HuH-7 (cell line): Measurements from ENCODE around the gene PPP1R26.
"Not testable (repeated sequence)": the region's sequence is repeated elsewhere in the genome, so short reads cannot be mapped to it uniquely, and the experiment has no call there.

Experiments used
- DNase-seq: peaks from one replicate; pipeline ENCODE4 v3.0.0; 2011; ENCODE audit warnings: low spot score

Gene PPP1R26

GRCh38 chr9:135505406-135506187 lies 26.0 kb downstream of the PPP1R26 start:
- DNase-seq: no peak

DNA sequence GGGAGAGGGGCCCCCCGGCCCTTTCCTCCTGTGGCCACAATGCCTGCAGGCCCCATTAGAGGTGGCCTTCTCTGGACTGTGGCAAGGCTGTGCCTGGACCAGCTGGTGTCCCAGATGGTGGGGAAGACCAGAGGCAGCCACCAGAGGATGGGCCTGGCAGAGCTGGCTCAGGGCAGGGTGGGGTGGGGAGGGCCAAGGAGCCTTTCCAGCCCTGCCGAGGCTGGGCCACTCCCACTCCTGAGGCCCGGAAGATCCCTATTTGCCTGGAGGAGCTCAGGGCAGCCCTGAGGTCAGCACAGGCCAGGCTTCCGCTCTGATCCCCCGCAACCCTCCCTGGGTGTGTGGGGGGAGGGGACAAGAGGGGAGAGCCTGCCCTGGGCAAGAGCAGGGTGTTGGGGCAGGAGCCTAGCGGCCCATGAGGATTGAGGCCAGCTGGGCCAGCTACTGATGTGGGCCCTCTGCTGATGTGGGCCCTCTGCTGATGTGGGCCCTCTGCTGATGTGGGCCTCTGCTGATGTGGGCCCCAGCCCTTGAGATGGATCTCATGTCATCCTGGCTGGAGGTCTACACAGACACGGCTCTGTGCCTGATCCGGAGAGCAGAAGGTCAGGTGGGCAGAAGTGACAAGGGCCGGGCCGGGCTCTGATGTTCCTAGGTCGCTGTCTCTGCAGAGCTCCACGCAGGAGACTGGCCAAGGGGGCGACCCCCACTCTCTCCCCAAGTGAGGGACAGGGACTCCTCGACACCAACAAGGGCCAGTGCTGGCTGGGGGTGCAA lies 26.9 kb downstream of the PPP1R26 start:
- DNase-seq: no peak

GRCh38 chr9:135507104-135508035 lies 27.8 kb downstream of the PPP1R26 start:
- no peak for DNase-seq

- no peak for DNase-seq
Observed at GRCh38 chr9:135508211-135508820, 28.7 kb downstream of the PPP1R26 start.

DNA sequence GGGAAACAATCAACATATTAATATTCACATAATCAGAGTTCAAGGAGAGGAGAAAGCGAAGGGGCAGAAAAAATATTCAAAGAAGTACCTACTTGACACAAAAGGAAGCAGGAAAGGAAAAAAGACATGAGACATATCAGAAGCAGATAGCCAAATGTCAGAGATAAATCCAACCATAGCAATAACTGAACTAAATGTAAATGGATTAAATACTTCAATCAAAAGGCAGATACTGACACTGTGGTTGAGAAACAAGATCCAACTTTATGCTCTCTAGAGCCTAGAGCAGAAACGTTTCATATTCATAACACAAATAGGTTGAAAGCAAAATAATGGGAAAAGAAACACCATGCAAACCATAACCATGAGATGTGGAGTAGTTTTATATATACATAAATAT lies 29.9 kb downstream of the PPP1R26 start:
- no peak for DNase-seq

DNA sequence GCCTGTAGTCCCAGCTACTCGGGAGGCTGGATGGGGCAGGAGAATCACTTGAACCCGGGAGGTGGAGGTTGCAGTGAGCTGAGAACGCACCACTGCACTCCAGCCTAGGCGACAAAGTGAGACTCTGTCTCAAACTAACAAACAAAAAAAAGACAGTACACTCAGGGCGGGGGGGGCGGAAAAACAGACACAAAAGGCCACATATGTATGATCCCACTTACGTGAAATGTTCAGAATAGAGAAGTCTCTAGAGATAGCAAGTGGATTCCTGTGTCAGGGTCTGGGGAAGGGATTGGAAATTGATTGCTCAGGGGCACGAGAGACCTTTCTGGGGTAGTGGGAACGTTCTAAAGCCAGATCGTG lies 32.6 kb downstream of the PPP1R26 start:
- no peak for DNase-seq

GRCh38 chr9:135512904-135513303 lies 33.3 kb downstream of the PPP1R26 start:
- DNase-seq: no peak

- DNase-seq: no peak
Observed at GRCh38 chr9:135513351-135513846, 33.8 kb downstream of the PPP1R26 start.

DNA sequence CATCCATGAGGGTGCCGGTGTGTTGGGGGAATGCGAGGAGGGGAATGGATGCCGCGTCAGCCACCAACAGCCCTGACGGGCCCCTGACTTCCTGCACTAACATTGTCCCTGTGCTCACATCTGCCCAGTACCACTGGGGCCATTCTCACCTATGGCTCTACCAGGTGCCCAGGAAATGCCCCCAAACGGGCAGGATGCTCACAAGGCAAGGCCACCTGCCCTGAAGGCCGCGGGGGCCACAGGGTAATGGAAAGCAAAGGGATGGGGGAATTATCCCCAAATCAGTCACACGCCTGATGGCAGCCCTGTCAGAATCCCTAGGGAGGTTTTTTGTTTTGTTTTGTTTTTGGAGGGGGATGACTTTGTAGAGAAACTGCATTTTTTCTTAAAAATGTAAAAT lies 34.3 kb downstream of the PPP1R26 start:
- DNase-seq: not testable (repeated sequence)

GRCh38 chr9:135514342-135515082 lies 34.9 kb downstream of the PPP1R26 start:
- DNase-seq: no peak

DNA sequence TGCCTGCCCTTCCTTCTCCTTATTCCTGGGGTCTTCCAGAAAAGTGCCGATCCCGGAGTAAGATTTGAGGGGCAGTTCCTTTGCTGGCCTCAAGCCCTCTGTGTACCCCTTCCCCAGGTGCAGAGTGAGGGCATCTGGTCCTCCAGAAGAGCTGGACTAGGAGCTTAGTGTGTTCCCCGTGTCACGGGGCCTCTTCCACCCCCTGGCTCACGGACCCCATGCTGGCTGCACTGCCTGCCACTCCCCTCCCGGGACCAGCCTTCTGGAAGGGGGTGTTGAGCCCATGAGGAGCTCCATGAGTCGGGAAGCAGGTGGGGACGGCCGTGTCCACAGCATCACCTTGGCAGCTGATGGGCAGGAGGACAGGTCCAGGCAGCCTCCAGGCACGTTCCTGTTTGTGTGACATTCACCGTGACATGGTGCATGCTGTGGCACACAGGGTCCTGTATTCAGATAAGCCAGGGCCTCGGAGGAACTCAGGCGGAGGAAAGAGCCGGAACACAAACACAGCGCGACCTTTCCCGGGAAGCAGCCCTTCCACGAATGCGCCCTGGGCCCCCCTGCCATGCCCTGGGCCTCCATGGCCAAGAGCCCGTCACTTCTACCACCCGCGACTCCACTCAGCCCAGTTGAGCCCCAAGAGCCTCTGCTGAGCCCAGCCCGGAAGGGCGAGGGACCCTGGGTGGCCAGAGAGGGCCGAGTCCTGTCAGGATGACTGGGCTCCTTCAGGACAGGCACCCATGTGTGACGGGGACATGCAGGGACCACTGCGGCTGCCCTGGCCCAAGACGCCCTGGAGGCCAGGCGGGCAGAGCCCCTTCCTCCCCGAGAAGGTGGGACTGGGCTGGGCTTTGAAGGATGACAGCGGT lies 35.7 kb downstream of the PPP1R26 start:
- DNase-seq: no peak

- no peak for DNase-seq
Observed at GRCh38 chr9:135516132-135516860, 36.7 kb downstream of the PPP1R26 start.

GRCh38 chr9:135517407-135517822 lies 37.8 kb downstream of the PPP1R26 start:
- no peak for DNase-seq

GRCh38 chr9:135519179-135519971 lies 39.8 kb downstream of the PPP1R26 start:
- no peak for DNase-seq

- DNase-seq: no peak
Observed at GRCh38 chr9:135520916-135521607, 41.5 kb downstream of the PPP1R26 start, which contains the start of gene LCN1. LCN1 (plus strand) TSS chr9:135521440; CDS start chr9:135521498, 58 bp downstream.

DNA sequence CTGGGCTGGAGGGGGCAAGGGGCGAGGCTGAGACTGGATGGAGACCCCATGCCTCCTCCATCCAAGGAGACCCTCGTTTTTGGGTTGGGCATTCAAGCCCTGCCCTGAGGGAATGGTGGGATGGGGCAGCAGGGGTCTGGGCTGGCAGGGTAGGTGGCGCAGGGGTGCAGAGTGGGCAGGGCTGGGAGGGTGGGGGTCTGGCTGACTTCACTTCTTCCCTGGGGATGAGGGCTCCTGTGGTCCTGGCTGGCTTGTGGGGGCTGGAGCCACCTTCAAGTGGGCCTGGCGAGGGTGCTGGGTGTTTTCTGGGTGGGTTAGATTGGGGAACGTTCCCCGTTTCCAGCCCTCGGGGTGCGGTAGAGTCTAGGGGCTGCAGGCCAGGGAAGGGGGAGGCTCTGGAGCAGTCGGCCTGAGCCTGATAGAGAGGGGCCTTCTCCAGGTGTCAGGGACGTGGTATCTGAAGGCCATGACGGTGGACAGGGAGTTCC lies 42.1 kb downstream of the PPP1R26 start:
- no peak for DNase-seq

DNA sequence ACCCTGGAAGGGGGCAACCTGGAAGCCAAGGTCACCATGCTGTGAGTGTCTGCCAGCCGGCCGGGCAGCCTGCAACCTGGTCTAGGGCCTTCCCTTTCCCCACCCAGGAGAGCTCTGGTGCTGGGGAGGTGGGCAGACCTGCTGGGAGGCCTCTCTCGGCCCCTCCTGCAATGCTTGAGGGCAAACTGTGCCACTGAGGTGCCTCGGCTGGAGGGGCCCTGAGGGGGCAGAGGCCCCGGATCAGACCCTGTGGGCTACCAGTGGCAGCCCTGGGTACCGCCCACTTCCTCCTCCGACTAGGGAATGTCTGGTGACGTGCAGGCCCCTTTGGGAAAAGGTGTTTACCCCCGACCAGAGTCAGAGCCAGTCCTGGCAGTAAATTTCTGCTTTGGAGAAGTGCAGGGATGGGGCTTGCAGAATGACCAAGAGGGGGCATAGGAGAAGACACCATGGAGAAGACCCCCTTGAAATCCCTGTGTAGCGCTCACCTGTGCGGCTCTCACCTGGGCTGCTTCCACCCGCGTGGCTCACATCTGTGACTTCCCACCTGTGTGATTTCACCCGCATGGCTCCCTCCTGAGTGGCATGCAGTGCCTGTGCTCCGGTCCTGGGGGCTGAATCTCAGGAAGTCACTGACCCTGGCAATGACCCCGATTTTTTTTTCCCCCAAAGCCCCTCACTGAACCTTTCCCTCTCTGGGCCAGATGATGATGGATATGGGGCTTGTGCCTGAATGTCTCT lies 42.7 kb downstream of the PPP1R26 start:
- no peak for DNase-seq
